HG03575 (cell line): ENCODE data around the gene CAND2.

Source experiments
- ATAC-seq: cut with Tn5 transposase; IDR thresholded peaks from one replicate; pipeline ENCODE4 v1.9.1; 2021; ENCODE audit not compliant: unreplicated experiment, insufficient number of reproducible peaks, low FRiP score; ENCODE audit errors: extremely low read depth

CAND2 gene

DNA sequence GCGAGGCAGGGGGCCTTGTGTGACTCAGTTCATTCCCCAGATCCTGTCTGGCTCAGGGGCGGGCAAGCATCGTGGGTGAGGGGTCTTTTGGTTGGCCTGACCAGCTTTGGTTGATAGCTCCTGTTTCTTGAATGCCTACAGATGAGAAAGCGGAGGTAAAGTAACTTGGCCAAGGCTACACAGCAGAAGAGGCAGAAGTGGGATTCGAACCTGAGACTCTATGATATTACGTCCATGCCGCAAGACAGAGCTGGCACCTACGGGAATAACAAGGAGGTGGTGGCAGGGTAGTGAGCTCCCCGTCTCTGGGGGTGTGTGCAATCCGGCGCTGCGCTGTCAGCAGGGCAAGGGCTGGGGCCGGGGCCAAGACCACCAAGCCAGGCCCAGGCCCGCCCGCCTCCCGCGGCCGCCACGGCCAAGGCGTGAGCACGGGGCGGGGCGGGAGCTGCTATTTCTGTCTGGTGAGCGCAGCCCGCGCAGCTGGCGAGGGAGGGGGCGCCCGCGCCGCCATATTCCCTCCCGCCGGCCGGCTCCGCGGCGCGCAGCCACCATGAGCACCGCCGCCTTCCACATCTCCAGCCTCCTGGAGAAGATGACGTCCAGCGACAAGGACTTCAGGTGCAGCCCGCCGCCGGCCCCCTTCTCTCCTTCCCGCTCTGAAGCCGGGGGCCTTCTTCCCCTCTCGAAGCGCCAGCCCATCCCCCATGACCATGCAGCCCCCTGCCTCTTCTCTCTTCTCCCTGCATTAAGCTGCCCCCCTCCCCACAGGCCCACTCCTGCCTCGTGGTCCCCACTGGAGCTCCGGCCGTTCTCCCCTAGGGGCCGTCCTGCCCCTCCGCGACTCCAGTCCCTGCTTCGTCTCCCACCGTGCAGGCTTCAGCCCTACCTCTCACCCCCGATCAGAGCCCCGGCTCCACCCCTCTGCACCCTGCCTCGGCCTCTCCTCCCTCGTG is at the start of gene CAND2:
TSS of gene CAND2 (plus strand) at position 510 of the 953 bp plus-strand sequence. CDS start at position 551, 41 bp downstream.
- ATAC-seq, result no peak

DNA sequence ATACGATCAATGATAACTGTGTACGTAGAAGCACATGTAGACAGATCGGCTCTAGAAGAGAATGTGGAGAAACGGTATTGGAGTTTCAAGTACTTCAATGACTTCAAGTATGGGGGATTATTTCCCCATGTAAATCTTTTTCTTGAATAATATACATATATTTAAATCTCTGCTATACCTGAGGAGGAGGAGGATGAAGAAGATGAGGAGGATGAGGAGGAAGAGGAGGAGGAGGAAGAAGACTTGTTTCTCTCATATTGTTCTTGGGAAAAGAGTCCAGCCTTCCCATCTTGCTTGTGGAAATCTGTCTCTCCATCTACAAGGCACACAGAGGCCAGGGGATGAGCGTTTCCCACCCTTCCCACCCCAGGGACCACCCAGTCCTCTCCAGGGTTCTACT is 48.0 kb upstream of the CAND2 start:
- no peak for ATAC-seq

DNA sequence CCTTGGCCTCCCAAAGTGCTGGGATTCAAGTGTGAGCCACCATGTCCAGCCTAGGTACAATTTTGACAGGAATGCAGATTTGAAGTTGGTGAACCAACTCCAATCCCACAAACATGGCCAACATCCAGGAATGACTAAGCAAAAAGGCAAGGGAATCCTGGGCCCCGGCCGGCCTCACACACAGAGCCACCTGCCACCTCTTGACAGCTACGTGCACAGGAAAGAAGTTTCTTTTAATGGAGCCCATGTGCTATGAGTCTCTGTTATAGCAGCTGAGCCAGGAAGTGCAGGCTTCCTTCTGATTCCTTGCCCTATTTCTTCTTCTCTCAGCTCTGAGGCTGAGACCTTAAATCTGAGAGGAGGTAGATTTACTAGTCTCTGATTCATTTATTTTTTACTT is 46.3 kb upstream of the CAND2 start:
- no peak for ATAC-seq

DNA sequence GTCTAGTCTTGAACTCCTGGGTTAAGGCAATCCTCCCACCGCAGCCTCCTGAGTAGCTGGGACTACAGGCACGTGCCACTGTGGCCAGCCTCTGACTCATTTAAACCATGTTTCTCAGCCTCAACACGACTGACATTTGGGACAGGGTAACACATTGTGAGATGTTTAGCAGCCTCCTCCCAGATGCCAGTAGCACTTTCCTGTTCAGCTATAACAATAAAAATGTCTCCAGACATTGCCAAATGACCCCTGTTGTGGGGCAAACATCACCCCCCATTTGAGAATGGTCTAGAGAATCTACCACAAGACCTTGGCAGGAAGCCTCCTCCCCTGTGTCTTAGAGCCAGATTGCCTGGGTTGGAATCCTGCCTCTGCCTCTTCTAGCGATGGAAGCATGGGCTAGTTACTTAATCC is 45.8 kb upstream of the CAND2 start:
- no peak for ATAC-seq

DNA sequence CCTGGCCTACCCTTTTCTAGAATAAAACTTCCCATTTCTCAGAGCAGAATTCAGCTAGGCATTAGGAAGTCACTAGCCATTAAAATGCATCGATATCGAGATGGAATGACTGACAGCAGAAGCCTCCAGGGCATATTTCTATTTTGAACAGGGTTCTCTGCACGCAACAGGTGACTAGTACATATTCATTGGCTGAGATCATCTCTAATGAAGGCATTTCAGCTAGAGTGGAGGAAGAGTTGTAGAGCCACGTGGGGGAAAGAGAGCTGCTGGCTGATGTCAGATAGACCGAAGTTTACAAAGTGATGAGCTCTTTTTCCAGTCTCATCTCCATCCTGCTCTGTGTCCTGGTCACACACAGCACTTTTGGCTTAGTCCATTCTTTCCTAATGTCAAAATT is 44.9 kb upstream of the CAND2 start:
- ATAC-seq, result no peak

DNA sequence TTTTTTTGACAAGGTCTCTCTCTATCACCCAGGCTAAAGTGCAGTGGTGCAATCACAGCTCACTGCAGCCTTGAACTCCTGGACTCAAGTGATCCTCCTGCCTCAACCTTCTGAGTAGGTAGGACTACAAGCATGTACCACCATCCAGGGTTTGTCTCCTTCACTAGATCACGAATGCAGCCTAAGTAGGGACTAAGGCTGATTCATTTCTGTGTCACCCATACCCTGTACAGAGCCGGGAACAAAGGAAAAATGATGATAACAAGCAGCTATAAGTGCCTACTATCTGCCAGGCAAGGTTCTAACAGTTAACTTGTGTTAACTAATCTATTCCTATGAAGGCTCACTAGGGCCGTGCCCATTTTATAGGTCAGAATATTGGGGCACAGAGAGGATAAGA is 44.4 kb upstream of the CAND2 start:
- no peak for ATAC-seq

DNA sequence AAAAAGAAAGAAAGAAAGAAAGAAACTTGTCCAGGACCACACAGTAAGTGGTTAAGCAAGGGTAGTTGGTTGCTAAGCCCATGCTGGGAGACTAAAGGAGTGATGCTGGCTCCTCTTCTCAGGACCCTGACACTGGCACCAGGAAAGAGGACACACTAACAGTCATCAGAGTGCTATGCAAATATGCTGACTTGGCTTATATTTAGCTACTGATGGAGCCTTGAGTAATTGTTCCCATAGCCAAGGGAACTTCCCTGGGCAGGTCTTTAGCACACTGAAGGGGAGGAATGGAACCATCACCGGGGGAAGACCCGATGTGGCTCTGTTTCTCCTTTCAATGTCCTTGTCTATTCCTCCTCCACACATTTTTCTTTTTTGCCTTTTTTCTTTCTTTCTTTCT is 43.7 kb upstream of the CAND2 start:
- ATAC-seq, result no peak

DNA sequence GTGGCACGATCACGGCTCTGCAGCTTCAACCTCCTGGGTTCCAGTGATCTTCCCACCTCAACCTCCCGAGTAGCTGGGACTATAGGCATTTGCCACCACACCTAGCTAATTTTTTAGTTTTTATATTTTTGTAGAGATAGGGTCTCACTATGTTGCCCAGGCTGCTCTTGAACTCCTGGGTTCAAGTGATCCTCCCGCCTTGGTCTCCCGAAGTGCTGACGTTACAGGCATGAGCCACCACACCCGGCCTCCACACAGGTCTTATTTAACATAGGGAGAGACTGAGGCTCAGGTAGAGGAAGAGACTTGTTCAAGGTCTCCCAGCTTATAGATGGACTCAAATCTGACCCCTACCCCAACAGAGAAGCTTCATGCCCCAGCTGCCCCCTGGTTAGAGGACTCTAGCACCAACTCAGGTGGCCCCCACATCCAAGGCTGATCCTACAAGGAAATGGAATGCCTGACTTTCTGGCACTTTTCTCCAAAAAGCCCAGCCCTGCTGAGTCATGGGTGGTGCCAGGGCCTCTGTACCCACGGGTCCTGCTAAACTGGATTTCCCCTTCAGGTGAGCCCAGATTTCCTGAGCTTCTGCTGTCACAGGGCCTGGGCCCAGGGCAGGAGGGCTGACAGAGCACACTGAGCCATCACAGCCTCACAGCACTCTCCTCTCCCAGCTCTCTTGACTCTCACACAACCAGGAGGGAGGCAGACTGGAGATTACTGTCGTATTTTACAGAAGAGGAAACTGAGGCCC is 43.0 kb upstream of the CAND2 start:
- no peak for ATAC-seq

DNA sequence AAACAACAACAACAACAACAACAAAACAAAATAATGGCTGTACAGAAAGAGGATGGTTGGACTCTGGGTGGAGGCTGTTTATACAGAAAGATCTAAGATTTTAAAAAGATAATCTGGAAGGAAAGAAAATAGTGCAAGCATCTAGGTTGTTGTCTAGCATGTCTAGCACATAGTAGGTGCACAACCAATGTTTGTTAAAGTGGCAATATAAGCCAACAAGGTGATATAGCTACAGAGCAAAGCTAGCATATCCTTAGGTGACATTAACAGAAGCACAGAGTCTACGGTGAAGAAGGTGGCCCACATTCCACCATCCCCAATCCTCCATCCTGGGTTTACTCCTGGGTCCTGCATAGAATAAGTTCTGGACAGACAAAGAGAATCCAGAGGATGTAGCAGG is 42.2 kb upstream of the CAND2 start:
- no peak for ATAC-seq

DNA sequence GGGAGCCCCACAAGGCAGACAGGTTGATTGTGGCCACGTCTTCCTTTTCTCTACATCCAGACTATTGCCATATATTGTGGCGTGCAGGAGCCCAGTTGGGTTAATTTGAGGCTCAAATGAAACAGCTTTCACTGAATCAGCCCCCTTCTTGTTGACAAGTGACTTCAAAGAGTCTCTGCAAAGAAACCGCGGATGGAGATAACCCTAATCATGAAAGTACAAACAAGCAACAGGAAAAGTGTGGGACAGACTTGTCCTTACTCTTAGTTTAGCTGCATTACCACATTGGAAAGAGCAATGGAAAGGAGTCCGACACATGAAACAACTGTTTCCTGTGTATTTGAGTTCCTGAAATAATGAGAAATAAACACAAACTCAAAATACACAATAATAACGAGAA is 40.7 kb upstream of the CAND2 start:
- ATAC-seq, result no peak

DNA sequence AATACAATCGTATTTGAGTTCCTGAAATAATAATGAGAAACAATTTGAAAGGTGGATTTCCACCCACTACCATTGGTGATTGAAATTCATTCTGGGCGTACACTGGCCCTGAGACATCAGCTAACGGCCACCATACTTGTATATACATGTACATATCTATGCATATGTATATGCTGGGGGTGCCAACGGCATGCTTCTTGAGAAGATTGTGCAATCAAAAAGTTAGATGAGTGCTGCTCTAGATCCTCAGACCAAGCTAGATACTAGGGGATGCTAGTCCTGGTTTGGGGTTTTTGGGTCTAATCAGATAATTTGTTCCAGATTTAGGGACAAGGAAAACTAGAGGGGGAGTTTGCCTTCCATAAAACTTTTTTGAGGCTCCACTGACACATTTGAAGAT is 40.3 kb upstream of the CAND2 start:
- ATAC-seq, result no peak

DNA sequence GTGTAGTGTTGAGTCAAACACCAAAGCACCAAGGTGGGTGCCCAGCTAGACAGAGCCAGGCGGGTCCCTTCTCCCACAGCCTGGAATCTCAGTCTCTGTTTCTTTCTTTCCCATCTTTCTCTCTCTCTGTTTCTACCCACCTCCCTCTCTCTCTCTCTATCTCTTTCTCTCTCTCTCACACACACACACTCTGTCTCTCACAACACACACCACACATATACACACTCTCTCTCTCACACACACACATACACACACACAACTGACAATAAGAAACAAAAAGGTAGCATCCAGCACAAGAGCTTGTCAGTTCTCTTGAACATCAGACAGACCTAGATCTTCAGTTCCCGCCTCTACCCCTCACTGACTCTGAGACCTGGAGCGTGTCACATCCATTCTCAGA is 39.8 kb upstream of the CAND2 start:
- ATAC-seq, result no peak

DNA sequence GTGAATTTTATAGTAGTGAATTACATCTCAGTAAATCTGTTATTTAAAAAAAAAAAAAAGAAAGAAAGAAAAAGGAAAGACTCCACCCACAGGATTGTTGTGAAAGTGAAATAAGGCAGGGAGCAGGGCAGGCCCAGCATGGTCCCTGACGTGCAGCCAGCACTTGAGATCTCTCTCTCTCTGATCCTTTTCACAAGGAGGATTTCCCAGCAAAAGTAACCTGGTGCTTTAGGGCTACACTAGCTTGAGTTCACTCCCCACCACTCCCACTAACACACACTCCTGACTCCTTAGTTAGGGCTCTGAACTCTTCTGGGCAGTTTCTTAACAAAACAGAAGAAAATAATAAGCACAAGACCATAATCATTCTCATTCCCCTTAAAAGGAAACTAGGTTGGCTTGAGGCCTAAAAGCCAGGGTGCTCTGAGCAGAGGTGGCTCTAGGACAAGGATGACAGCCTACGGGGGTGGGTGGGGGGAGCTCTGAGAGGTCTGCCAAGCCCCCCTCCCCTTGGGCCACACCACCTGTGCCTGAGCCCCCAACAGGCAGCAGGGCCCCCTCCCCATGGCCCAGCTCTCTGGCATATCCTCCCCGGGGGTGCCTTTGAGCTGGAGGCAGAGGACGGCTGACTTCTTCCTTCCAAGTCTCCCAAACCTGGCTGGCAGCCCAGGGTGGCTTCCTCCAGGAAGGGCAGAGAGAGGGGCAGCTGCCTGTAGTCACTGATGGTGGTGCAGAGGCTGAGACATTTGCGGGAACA is 38.3 kb upstream of the CAND2 start:
- no peak for ATAC-seq

DNA sequence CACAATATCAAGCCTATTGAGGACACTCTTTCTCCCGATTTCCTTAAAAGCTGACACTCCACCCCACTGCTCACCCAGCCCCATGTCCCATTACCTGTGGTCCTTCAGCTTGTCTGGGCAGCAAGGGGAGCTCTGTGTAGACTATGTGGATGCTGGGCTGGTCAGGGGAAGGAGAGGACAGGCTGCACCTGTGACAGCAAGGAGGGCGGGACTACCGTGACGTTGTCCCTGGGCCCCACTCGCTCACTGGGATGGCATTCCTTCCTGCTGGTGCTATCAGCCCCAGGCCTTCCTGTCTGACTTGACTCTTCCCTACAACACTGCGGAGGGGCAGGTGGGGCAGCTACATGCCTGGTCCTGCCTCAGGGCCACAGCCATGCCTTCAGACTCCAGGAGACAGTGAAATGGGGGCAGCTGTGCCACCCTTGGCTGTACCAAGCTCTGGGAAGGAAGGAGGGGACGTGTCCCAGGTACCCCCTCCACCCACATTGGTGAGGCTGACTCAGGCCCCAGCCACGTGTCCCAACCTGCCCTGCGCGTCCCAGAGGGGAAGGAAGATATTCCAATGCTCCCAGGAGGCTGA is 37.3 kb upstream of the CAND2 start, which contains the start of gene TMEM40:
TSS of gene TMEM40 (minus strand) at position 163 of the 583 bp plus-strand sequence. CDS start 9,427 bp downstream, outside the sequence.
- no peak for ATAC-seq

DNA sequence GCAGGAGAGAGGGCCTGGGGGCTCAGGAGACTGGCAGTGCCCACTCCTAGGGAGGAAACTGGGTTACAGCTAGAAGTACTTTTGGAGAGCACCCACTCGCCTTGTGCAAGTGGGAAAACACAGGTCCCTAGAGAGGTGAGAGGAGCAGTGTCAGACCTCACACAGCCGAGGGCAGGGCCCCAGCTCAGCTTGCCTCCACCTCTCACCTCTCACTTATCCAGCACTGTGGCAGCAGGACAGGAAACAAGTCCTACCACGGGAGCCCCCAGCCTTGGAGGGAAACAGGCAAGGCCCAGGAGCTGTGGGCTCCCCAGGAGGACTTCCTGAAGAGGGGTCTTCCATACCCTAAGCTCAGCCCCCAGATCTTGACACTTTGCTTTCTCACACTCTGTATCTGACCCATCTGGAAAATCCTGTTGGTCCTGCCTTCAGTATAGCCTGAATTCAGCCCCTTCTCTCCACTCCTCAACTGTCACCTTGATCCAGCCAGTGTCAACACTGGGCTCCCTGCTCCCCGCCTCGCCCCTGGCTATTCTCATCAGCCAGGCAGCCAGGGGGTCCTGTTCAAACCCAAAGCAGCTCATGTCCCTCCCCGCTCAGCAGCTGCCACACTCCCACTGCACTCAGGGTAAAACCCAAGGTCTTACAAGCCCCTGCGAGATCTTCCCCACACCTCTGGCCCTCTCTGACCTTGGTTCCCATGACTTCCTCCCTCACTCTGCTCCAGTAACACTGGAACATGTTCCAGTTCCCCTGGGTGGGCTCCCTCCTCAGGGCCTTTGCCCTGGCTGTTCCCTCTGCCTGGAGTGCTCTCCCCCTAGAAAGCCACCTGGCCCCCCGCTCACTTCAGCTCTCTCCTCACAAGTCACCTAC is 36.6 kb upstream of the CAND2 start:
- ATAC-seq, result no peak

DNA sequence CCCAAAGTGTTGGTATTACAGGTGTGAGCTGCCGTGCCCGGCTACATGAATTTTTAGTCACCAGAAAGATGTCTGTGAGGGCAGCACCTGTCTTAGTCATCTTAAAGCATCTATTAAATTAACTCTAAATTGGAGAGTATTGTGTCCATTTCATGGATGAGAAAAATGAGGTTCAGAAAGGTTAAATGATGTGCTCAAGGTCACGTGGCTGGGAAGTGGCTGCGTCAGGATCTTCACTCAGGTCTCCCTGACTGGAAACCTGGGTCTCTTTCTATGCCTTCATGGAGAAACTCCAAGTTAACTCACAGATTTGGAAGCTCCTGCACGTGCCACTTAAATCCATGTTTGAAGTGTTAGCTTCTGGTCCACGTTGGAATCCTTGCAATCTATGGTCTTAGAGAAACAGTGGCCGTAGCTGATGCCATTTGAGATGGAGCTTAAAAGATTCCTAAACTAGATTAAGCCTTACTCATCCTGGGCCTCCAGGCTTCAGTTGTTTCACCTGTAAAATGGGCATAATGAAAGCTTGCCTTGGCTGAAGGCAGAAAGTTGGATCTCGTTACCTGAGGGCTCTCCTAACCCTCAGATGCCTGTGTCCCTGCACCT is 32.2 kb upstream of the CAND2 start:
- ATAC-seq, result no peak

DNA sequence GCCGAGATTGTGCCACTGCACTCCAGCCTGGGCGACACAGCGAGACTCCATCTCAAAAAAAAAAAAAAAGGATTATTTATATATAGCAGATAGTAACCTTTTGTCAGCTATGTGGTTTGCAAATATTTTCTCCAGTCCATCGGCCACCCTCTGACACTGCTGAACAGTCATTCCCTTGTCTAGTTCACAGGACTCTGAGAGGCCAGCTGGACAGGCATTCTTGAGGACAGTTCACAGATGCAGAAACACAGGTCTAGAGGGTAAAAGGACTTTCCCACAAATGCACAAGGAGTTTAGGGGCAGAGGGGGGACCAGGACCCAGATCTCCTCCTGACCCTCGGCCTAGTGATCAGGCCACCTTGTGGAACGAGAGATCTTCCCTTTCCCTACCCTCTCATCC is 29.9 kb upstream of the CAND2 start:
- ATAC-seq, result no peak
